Measurements from ENCODE around the gene CDK11A. TPM values are rescaled to one million over a fixed set of nuclear protein-coding genes. Genes with fewer than 3 reads are reported as not detected.
A peak's percentile ranks its signal among the peaks of the same experiment; 100 is the strongest.
"Not testable (repeated sequence)": the region's sequence is repeated elsewhere in the genome, so short reads cannot be mapped to it uniquely, and the experiment has no call there.

CDK11A gene
- total RNA-seq, 2 donors from 2014 or later = 40.3 to 72.5 TPM

DNA sequence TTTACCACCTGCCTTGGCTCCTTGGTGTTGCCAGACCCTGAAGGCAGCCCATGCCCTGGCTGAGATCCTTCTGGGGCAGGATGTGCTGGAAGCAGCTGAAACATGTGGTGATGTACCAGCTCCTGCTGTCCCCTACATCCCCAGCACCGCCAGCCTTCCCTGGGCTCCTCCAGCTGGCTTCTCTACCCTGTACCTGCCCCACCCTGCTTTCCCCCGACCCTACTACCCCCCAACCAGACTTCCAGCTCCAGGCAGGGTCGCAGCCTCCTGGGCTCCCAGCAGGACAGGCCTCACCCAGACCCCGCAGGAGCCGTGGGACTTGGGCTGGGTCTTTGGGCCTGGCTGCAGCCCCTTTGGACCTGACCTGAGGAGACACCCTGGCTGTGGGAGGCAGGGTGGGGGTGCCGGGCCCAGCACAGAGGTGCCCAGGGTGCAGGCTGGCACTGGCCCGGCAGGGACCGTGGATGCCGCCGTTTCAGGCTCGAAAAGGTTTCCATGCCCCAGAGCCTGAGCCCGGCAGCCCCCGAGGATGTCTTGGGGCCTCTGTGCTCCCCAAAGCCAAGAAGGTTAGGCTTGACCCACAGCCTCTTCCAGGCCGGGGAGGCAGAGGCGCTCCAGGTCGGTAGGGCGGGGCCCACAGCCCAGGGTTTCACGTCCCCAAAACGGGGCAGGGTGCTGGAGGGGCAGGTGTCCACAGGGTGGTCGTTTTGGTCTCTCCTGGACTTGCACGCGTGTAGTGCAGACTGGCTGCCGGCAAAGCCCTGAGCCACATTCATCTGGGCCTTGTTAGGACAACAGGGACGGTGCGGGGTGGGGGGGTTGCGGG lies 26.6 kb downstream of the CDK11A start:
- DNase-seq; H3K36me3 Mint-ChIP-seq (ENCODE audit: insufficient read depth in 2 of 2); H3K9me3 Mint-ChIP-seq; ATAC-seq (replicated peaks in 1 of 2); H3K4me3 Mint-ChIP-seq; H3K27ac Mint-ChIP-seq; H3K4me1 Mint-ChIP-seq (ENCODE audit: low read depth); H3K27me3 Mint-ChIP-seq (ENCODE audit: low read depth): not testable (repeated sequence)

DNA sequence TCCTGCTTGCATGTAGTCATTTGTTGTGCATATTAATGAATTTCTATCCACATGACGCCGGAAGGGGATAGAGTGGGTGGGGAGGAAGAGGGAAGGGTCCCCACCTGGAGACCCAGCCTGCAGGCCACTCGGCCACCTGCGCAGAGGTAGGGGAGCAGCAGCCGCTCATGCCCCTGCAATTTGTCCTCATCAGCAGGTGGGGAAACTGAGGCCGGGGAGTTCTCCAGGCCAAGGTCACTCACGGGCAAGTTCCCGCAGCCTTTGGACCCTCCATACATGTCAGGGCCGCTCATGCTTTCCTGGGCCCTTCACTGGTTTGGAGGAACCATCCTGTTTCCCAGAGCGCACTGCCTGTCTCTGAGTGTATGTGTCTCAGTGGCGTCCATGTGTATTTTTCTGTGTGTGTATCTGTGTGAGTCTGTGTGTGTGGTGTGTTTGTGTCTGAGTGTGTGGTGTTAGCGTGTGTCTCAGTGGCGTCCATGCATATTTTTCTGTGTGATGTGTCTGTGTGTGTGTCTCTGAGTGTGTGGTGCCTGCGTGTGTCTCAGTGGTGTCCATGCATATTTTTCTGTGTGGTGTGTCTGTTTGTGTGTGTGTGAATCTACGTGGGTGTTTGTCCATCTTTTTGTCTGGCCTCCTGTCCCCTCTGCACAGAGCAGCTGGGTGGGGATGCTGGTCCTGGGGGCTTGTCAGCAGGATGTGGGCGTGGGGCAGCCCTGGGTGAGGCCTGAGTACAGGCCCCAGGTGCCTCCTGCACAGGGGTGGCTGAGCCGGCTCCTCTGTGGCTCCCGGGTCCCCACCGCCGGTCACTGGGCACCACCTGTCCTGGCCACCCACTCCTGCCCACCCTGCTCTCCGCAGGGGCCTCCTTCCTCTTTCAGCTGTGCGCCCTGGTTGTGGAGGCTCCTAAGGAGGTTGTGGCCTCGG lies 27.5 kb downstream of the CDK11A start:
- H3K36me3 Mint-ChIP-seq (ENCODE audit: insufficient read depth in 2 of 2); H3K9me3 Mint-ChIP-seq; H3K27me3 Mint-ChIP-seq (ENCODE audit: low read depth); ATAC-seq (replicated peaks in 1 of 2); H3K4me1 Mint-ChIP-seq (ENCODE audit: low read depth); H3K4me3 Mint-ChIP-seq; H3K27ac Mint-ChIP-seq; DNase-seq: not testable (repeated sequence)

GRCh38 chr1:1692714-1693647 lies 31.2 kb downstream of the CDK11A start, which contains the start of gene SLC35E2B:
SLC35E2B (minus strand) TSS chr1:1692795; CDS start chr1:1676699, 16,096 bp downstream.
- H3K27ac Mint-ChIP-seq = peak within 1 kb of the TSS; percentile 94
- peak; percentile 82 to 86 for ATAC-seq (replicated peaks in 1 of 2)
- H3K4me3 Mint-ChIP-seq = peak within 1 kb of the TSS; percentile 75 to 82
- H3K36me3 Mint-ChIP-seq (ENCODE audit: insufficient read depth in 2 of 2); H3K27me3 Mint-ChIP-seq (ENCODE audit: low read depth); H3K9me3 Mint-ChIP-seq: not testable (repeated sequence)
- peak; percentile 94 for DNase-seq
- peaks cover 10% of the 10 kb centered on the region for H3K4me1 Mint-ChIP-seq (ENCODE audit: low read depth)

GRCh38 chr1:1692324-1692713 lies 31.8 kb downstream of the CDK11A start:
- H3K36me3 Mint-ChIP-seq (ENCODE audit: insufficient read depth in 2 of 2); H3K9me3 Mint-ChIP-seq; H3K27ac Mint-ChIP-seq; H3K27me3 Mint-ChIP-seq (ENCODE audit: low read depth): not testable (repeated sequence)
- H3K4me1 Mint-ChIP-seq (ENCODE audit: low read depth) = peaks cover 14% of the 10 kb centered on the region
- H3K4me3 Mint-ChIP-seq = peak overlapping the region in 1 of 2 donors; percentile 75
- peak in 1 of 2 donors; percentile 85 for DNase-seq
- ATAC-seq (replicated peaks in 1 of 2) = peak in 1 of 2 donors; percentile 70

- DNase-seq; H3K27ac Mint-ChIP-seq; H3K36me3 Mint-ChIP-seq (ENCODE audit: insufficient read depth in 2 of 2); H3K27me3 Mint-ChIP-seq (ENCODE audit: low read depth); H3K4me3 Mint-ChIP-seq; ATAC-seq (replicated peaks in 1 of 2); H3K9me3 Mint-ChIP-seq: not testable (repeated sequence)
- H3K4me1 Mint-ChIP-seq (ENCODE audit: low read depth) = peaks cover 14% of the 10 kb centered on the region
Measured at GRCh38 chr1:1691443-1691842, 32.7 kb downstream of the CDK11A start.

DNA sequence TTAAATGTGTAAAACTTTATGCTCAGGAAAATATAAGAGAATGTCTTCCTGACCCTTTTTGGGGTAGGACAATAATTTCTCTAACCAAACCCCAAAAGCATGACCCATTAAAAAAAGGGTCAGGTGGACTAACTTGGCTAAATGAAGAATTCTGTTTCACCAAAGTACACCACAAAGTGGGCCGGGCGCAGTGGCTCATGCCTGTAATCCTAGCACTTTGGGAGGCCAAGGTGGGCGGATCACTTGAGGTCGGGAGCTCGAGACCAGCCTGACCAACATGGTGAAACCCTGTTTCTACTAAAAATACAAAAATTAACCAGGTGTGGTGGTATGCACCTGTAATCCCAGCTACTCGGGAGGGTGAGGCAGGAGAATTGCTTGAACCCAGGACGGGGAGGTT lies 34.6 kb downstream of the CDK11A start:
- not testable (repeated sequence) for H3K27me3 Mint-ChIP-seq (ENCODE audit: low read depth); DNase-seq; H3K9me3 Mint-ChIP-seq; H3K27ac Mint-ChIP-seq; ATAC-seq (replicated peaks in 1 of 2); H3K4me3 Mint-ChIP-seq; H3K36me3 Mint-ChIP-seq (ENCODE audit: insufficient read depth in 2 of 2)
- H3K4me1 Mint-ChIP-seq (ENCODE audit: low read depth) = peaks cover 14% of the 10 kb centered on the region

- Mint-ChIP-seq H3K27me3 (ENCODE audit: low read depth) (no peaks in the 10 kb centered on the region), H3K4me1 (ENCODE audit: low read depth) (peaks cover 28% of the 10 kb centered on the region), H3K4me3 (no peak overlapping the region), H3K27ac (peak overlapping the region; percentile 61), H3K36me3 (ENCODE audit: insufficient read depth in 2 of 2) (peaks cover 1 to 3% of the 10 kb centered on the region in 2 donors), H3K9me3 (no peaks in the 10 kb centered on the region)
- DNase-seq (no peak), ATAC-seq (replicated peaks in 1 of 2) (no peak)
Measured at GRCh38 chr1:1687846-1688245, 36.3 kb downstream of the CDK11A start.

GRCh38 chr1:1684031-1684681 lies 40.0 kb downstream of the CDK11A start:
- ATAC-seq (replicated peaks in 1 of 2) (no peak), DNase-seq (no peak)
- H3K4me1 Mint-ChIP-seq (ENCODE audit: low read depth) = peaks cover 25% of the 10 kb centered on the region
- no peak overlapping the region for H3K4me3 Mint-ChIP-seq
- H3K27ac Mint-ChIP-seq = no peak overlapping the region
- H3K9me3 Mint-ChIP-seq = no peaks in the 10 kb centered on the region
- peaks cover 0 to 3% of the 10 kb centered on the region in 2 donors for H3K36me3 Mint-ChIP-seq (ENCODE audit: insufficient read depth in 2 of 2)
- H3K27me3 Mint-ChIP-seq (ENCODE audit: low read depth) = no peaks in the 10 kb centered on the region

DNA sequence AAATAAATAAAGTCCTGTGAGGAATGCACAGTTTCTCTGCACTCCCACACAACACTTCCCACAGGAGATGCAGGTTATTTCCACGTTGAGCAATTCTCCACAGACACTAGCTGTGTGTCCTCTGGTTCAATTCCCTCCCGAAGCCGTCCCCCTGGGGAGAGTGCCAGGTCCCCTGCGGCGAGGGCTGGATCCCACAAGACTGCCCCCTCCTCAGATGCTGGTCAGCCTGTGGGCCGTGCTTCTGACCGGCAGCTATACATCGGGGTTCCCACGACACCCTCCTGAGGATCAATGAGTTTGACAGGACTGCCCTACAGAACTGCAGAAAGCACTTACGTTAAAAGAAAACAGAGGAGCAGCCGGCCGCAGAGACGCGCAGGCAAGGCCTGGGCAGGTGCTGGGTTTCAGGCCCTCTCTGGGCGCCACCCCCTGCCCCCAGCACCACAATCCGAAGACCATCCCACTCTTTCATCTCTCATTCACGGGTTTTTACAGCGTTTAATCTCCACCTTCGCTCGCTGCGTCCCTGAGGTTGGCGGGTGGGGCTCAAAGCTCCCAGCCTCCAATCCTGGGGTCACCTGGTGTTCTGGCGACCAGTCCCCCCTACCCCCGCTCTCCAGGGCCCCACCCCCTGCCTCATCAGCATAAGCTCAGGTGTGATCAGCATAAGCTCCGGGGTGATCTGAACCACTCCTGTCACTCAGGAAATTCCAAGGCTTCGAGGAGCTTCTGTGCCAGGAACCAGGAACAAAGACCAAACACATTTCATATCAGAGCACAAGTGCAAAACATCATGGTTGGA lies 40.9 kb downstream of the CDK11A start:
- Mint-ChIP-seq H3K27ac (no peak overlapping the region), H3K4me3 (no peak overlapping the region), H3K9me3 (no peaks in the 10 kb centered on the region), H3K27me3 (ENCODE audit: low read depth) (no peaks in the 10 kb centered on the region), H3K36me3 (ENCODE audit: insufficient read depth in 2 of 2) (peaks cover 0 to 3% of the 10 kb centered on the region in 2 donors), H3K4me1 (ENCODE audit: low read depth) (peaks cover 33% of the 10 kb centered on the region)
- ATAC-seq (replicated peaks in 1 of 2) = no peak
- no peak for DNase-seq

- Mint-ChIP-seq H3K27ac (no peak overlapping the region), H3K4me1 (ENCODE audit: low read depth) (peaks cover 39% of the 10 kb centered on the region), H3K36me3 (ENCODE audit: insufficient read depth in 2 of 2) (peaks cover 3 to 9% of the 10 kb centered on the region in 2 donors), H3K4me3 (no peak overlapping the region), H3K27me3 (ENCODE audit: low read depth) (no peaks in the 10 kb centered on the region), H3K9me3 (no peaks in the 10 kb centered on the region)
- DNase-seq = no peak
- ATAC-seq (replicated peaks in 1 of 2) = no peak
Measured at GRCh38 chr1:1680912-1681273, 43.3 kb downstream of the CDK11A start.

GRCh38 chr1:1680031-1680911 lies 43.9 kb downstream of the CDK11A start:
- Mint-ChIP-seq H3K4me3 (no peak overlapping the region), H3K36me3 (ENCODE audit: insufficient read depth in 2 of 2) (peaks cover 0 to 9% of the 10 kb centered on the region in 2 donors), H3K4me1 (ENCODE audit: low read depth) (peaks cover 39% of the 10 kb centered on the region), H3K27me3 (ENCODE audit: low read depth) (no peaks in the 10 kb centered on the region), H3K27ac (no peak overlapping the region), H3K9me3 (no peaks in the 10 kb centered on the region)
- no peak for ATAC-seq (replicated peaks in 1 of 2)
- no peak for DNase-seq
